HG02798 (cell line): ENCODE data around the gene LRRC75B.
"Not testable (repeated sequence)": the region's sequence is repeated elsewhere in the genome, so short reads cannot be mapped to it uniquely, and the experiment has no call there.

Experiments used
- ATAC-seq: cut with Tn5 transposase; IDR thresholded peaks from one replicate; pipeline ENCODE4 v1.9.1; 2021; ENCODE audit warnings: mild to moderate bottlenecking; ENCODE audit not compliant: unreplicated experiment, poor library complexity

LRRC75B gene

GRCh38 chr22:24555165-24556039 lies 37.5 kb downstream of the LRRC75B start, which contains the start of gene SNRPD3:
SNRPD3 (plus strand) TSS chr22:24555999; CDS start chr22:24557675, 1,676 bp downstream.
- ATAC-seq, result peak; percentile 84

GRCh38 chr22:24554313-24555164 lies 38.3 kb downstream of the LRRC75B start, which contains the start of gene GUCD1:
GUCD1 (minus strand) TSS chr22:24555138; CDS start chr22:24554991, 147 bp downstream.
- no peak for ATAC-seq

GRCh38 chr22:24553597-24554312 lies 39.1 kb downstream of the LRRC75B start:
- ATAC-seq, result no peak

GRCh38 chr22:24552503-24553286 lies 40.2 kb downstream of the LRRC75B start:
- ATAC-seq, result not testable (repeated sequence)

- no peak for ATAC-seq
These were observed 41.9 kb downstream of the LRRC75B start for GRCh38 chr22:24550902-24551435.

GRCh38 chr22:24550028-24550901 lies 42.6 kb downstream of the LRRC75B start:
- ATAC-seq, result no peak

- no peak for ATAC-seq
These were observed 44.1 kb downstream of the LRRC75B start for GRCh38 chr22:24548812-24549211.

GRCh38 chr22:24543679-24544243 lies 49.1 kb downstream of the LRRC75B start:
- no peak for ATAC-seq

GRCh38 chr22:24543185-24543601 lies 49.7 kb downstream of the LRRC75B start:
- ATAC-seq, result no peak

GRCh38 chr22:24542641-24543040 lies 50.2 kb downstream of the LRRC75B start:
- ATAC-seq, result no peak

GRCh38 chr22:24541681-24542515 lies 51.0 kb downstream of the LRRC75B start:
- ATAC-seq, result no peak

- ATAC-seq, result no peak
These were observed 52.4 kb downstream of the LRRC75B start for GRCh38 chr22:24540470-24540869.

- no peak for ATAC-seq
These were observed 56.8 kb downstream of the LRRC75B start for GRCh38 chr22:24536089-24536488.
